Stimulated activated CD8-positive, alpha-beta memory T cell treated with anti-CD3 and anti-CD28 coated beads, Interleukin-4, amount 100 ng/mL, for 48 hours (primary cell): ENCODE measurements around the gene BBS9.
"Not testable (repeated sequence)": the region's sequence is repeated elsewhere in the genome, so short reads cannot be mapped to it uniquely, and the experiment has no call there.

ENCODE experiments used
- DNase-seq: peaks from one replicate; pipeline ENCODE4 v3.0.0-alpha.2; 2020

Gene BBS9

DNA sequence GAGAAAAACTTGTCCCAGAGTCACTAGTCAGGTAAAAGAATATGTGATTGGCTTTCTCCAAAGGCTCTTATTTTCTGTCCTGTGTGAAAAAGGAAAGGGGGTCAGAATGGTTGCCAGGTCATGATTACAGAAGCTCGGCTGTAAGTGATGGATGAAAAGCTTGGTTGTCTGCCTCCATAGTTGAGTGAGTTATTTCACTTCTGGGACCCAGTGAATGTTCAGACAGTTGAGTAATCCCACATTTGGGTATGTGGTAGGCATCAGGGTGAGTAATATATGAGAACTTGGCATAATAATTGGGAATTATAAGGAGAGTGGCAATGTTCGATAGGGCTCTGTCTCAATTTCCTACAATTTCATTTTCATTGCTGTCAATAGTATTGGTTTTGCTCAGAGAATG lies 72.5 kb downstream of the BBS9 start:
- no peak for DNase-seq

- no peak for DNase-seq
These were observed 81.6 kb downstream of the BBS9 start for GRCh38 chr7:33210958-33211357.

DNA sequence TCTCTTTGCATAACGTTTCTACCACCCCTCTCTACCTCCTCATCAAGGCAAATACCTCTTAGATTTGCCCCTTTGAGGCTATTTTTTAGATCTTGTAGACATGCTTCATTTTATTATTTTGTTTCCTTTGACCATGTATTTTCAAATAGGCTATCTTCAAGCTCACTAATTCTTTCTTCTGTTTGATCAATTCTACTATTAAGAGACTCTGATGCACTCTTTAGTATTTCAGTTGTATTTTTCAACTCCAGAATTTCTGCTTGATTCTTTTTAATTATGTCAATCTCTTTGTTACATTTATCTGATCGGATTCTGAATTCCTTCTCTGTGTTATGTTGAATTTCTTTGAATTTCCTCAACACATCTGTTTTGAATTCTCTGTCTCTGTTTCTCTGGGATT lies 82.8 kb downstream of the BBS9 start:
- no peak for DNase-seq

- no peak for DNase-seq
These were observed 86.6 kb downstream of the BBS9 start for GRCh38 chr7:33215992-33216391.

- no peak for DNase-seq
These were observed 88.2 kb downstream of the BBS9 start for GRCh38 chr7:33217595-33217994.

DNA sequence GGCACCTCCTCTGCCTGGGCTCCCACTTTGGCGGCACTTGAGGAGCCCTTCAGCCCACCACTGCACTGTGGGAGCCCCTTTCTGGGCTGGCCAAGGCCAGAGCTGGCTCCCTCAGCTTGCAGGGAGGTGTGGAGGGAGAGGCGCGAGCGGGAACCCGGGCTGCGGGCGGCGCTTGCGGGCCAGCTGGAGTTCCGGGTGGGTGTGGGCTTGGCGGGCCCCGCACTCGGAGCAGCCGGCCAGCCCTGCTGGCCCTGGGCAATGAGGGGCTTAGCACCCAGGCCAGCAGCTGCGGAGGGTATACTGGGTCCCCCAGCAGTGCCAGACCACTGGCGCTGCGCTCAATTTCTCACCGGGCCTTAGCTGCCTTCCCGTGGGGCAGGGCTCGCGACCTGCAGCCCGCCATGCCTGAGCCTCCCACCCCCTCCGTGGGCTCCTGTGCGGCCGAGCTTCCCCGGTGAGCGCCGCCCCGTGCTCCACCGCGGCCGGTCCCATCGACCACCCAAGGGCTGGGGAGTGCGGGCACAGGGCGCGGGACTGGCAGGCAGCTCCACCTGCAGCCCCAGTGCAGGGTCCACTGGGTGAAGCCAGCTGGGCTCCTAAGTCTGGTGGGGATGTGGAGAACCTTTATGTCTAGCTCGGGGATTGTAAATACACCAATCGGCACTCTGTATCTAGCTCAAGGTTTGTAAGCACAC lies 89.6 kb downstream of the BBS9 start:
- not testable (repeated sequence) for DNase-seq

DNA sequence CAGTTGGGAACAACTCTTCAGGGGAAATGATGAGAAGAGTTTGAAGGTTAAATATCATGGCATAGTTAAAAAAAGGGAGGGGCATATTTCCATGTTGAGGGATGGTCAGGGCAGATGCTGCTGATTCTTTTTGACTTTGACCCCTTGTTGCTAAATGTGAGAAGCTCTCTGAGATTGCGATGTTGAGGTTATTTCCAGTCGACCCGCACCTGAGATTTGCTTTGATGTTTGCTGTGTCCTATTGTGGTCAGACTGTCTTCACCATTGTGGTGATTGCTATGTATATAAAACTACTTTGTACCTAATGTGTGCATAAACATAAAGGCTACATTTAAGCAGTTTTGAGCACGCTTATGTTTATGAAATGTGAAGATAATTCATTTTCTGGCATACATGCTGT lies 90.9 kb downstream of the BBS9 start:
- no peak for DNase-seq

DNA sequence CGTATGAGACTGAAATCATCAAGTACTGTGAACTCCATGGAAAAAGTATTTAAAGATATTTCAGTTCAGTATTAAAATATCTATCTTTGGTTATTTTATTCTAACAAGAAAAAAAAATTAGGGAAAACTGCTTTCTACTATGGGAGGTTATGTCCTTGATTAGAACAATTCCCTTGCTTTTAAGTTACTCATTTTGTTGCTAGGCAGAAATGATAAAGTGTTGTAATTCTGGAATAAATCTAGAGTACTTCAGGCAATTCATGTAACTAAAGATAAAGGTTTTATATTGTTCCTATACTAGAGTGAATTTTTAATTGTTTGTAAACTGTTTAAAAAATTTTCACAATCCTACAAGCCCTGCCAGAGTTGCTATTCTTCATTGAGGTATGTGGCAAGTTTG lies 92.0 kb downstream of the BBS9 start:
- DNase-seq: no peak

DNA sequence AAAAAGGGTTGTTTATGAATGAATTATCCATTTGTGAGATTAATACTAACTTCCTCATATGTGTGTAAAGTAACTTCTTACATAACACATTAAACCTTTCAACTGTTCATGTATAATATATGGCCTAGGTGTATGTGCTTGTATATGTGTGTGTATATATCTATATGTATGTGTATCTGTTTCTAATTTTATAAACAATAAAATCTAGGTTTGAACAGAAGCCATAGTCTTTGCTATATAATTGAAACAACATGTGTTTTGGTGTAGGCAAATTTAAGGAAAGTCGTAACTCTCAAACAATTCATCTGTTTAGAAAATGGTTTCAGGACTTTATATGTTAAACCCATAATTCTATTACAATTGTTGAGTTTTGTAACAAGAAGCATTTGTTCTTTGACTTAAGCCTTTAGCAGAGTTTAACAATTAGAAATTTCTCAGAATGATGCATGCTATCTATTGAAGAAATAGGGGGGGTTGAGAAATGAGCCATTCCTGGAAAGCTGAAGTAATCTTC lies 103.3 kb downstream of the BBS9 start:
- no peak for DNase-seq

DNA sequence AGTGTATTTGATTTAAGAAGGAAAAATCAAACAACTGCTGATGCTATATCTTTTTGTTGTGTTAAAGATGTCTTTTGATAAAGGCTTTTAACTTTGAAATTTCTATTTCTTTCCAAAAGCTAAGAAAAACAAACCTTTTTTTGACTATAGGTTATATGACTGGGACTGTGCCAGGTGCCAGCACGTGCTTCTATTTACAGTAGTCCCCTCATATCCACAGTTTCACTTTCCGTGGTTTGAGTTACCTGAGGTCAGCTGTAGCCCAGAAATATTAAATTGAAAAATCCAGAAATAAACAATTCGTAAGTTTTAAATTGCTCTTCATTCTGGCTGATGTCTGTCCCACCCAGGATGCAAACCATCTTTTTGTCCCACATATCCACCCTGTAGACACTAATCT lies 104.3 kb downstream of the BBS9 start:
- no peak for DNase-seq

DNA sequence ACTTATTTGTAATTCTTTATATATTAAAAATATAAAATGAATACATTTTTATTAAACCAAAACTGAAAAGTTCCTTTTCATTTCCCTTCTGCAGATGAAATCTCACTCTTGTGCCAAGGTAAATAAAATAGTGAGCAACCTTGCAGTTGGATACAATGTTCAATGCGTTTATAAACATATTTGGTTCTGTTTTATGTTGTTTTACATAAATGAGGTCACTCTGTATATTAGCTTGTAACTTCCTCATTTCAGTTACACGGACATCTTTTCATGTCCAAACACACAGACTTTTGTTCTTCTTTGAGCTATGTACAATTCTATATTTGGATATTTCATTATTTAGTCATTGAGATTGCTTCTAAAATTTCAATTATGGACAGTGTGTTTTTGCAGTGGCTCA lies 107.7 kb downstream of the BBS9 start:
- no peak for DNase-seq

DNA sequence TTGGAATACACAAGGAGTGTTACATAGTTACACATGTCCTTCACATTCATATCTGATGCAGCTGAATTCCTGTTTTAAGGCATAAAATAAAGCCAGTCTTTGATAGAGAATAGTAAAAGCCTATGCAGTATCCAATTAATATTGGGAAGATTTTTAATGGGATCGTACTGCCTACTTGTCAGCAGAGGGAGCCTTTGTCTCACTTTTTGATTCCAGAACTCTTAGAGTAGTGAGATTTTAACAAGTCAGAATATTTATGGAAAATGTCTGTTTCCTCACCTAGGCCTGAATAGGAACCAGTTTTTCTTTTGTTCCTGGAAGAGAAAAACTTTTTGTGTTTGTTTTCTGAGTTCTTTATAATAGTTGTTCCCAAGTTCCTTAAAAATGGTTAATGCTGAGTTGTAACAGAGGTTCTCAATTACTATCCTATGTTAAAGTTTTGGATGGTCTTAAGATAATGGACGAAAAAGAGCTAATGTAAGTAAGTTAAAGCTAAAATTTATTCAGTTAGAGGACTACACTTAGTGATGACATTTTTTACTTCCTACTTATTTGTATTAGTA lies 114.0 kb downstream of the BBS9 start:
- no peak for DNase-seq

GRCh38 chr7:33248671-33249070 lies 119.3 kb downstream of the BBS9 start:
- DNase-seq: no peak

GRCh38 chr7:33250421-33250871 lies 121.1 kb downstream of the BBS9 start:
- DNase-seq: no peak

GRCh38 chr7:33251301-33251700 lies 121.9 kb downstream of the BBS9 start:
- DNase-seq: no peak

GRCh38 chr7:33258491-33258951 lies 129.2 kb downstream of the BBS9 start:
- DNase-seq: no peak

DNA sequence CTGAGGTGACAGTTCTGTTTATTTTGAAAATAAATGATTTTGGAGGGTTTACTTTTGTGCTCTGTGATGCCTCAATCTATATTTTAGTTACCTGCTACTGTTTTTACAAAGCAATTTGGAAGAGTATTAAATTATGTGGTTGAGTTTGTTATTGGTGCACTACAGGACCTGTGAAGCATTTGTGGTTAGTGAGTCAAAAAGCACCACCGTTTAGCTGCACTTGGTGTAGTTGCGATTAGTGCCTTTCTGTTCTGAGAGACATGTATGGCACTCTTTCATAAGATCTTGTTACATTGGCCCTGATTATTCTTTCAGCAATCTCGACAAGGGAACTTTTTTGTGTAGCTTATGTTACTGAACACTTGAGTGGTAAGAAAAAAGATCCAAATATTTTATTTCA lies 132.2 kb downstream of the BBS9 start:
- DNase-seq: no peak

DNA sequence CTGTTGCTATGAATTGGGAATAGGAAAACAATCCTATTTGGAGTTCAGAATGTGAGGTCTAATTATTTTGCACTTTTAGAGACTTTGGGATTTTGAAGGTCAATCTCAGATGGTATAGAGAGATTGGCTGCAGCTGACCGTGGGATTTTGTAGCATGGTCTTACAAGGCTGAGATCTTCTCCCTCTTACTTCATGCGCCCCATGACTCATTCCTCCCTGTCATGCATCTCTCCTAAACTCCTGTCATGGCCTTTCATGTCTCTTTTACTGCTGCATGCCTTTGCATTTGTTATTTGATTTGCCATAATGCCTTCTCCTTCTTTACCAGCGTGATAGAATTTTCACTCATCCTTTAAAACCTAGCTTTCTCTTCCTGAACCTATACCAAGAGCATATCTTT lies 133.1 kb downstream of the BBS9 start:
- no peak for DNase-seq

- DNase-seq: not testable (repeated sequence)
These were observed 142.5 kb downstream of the BBS9 start for GRCh38 chr7:33271839-33272371.

DNA sequence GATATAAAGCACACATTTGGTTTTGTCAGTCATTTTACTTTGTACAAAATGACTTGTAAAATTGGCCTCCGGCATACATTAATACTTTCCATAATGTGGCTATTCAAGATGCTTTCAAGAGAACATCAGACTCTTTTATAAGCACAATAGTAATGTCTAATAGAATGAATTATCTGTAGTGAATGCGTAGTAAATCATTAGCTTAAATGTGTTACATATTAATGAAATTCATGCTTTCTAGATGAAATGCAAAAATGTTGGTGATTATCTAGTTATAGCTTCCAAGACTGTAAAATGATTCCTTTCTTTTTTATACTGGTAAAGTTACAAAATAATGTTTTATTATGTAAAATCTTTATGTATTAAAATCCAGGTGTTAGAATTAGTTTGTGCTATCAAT lies 144.0 kb downstream of the BBS9 start:
- no peak for DNase-seq

DNA sequence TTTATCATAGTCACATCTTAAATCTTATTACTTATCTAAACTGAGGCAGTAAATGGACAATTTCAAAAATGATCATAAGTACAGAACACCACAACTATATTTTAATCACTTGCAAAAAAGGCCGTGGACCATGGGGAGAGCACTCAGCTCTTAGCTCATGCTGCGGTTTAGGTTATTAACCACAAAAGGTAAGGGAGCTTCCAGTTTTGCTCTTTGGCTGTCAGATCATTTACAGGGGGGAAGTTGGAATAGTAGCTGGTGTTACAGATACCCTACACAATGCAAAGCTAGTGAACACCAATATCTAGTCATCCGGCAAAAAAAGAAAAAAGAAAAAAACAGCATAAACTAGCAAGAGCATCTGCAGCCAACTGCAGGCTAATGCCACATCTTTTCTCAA lies 147.0 kb downstream of the BBS9 start:
- DNase-seq: no peak

DNA sequence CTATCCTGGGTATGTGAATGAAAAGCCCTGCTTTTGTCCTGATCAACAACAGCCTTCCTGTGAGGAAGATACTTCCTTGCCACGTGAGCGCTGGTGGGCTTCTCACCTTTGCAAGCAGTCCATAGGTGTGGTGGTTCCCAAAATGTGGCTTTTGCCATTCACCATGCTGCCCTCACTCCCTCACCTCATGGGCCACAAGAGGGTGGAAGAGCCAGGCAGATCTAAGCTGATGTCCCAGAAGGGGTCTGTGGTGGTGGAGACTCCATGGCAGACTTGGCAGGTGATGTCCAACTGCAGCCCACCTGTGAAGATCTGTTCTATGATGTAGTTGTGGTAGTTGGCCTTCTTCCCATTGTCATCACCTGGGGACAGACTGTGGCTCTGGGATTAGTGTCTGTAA lies 147.4 kb downstream of the BBS9 start:
- no peak for DNase-seq

DNA sequence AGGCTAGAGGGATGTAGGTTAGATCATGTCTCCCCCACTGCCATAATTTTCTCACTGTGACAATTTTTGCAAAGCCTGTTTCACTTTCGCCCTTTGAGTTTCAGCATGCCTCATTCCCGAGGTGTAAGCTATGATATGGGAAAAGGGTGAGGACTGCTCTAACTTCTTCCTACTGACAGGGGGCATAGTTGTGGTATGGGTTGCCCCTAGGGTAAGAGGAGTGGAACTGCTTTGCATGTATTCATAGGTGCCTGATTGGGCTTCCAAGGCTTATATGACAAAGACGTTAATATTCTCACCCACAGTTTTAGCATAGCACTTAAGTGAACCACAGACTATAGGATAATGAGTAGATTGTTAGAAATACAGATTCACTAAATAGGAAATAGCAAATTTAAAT lies 148.7 kb downstream of the BBS9 start:
- no peak for DNase-seq

DNA sequence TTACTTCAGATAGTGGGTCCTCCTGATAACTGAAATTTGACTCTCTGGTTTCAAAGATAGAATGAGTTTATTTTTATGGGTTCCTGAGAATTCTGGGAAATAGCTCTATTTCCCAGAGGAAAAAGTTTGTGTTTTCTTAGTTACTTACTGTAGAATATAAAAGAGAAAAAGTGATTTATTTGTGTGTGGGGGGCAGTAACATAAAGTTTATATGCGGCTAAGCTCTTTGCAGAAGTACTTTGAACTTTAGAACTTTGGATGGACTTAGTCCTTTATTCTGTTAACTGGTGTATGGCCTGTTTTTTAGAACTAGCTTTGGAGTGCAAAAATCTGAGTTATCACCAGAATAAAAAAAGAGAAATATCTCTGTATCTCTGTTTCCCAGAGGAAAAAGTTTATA lies 157.1 kb downstream of the BBS9 start:
- DNase-seq: no peak

DNA sequence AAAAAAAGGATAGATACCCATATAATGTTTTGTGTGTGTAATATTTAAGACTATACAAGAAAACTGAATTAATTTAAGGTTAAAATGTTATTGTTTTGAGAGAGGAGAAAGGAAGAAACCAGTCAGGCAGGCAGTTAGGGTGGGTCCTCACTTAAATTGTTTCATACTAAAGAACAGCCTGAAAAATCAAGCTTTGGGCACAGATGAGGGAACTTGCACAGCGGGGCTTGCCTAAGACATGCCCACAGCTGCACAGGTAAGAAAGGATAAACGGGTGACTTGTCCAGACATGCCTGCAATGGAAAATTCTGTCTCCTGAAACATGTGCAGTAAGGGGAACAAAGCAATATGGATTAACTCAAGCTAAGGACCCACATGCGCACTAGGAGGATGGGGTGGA lies 158.4 kb downstream of the BBS9 start:
- DNase-seq: no peak
